Erythroblast (primary cell): ENCODE results near the gene FRMD5.
A peak's percentile ranks its signal among the peaks of the same experiment; 100 is the strongest.
"Not testable (repeated sequence)": the region's sequence is repeated elsewhere in the genome, so short reads cannot be mapped to it uniquely, and the experiment has no call there.

Experiments used
- DNase-seq, 2 experiments: peaks; one replicate each; lab custom pipeline; 2025; lab: John Stamatoyannopoulos, UW
- GATA1 ChIP-seq: IDR thresholded peaks from 2 replicates; pipeline ENCODE4 v1.6.1; 2011; ENCODE audit warnings: low read depth, mild to moderate bottlenecking, control low read depth, low read length, moderate library complexity
- POLR2A ChIP-seq: IDR thresholded peaks from 2 replicates; pipeline ENCODE4 v1.6.1; 2011; ENCODE audit warnings: mild to moderate bottlenecking, low read length

FRMD5 gene

DNA sequence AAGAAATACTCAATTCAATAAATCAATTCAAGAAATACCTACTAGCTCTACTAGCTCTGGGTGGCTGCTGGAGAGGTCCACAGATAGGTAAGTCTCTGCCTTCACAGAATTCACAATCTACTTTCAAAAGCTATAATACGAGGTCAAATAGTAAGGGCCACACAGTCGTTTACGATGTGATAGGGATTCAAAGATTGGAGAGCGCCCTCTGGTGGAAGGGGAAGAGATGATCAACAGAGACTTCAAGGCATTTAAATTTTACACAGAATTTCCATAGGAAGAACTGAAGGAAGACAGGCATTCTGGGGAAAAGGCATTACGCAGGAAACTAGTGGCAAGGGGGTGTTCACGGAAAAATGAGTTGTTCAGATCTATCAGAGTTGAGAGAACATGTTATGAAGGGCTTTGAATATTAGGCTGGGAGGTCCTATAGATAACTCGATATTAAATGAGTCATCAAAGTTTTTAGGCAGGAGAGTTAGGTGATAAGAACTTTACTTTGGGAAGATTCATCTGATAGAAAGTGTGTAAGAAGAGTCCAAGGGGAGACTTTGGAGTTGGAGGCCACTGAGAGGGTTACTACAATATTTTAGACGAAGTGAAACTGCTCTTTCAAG lies 128.8 kb downstream of the FRMD5 start:
- TF ChIP-seq POLR2A, result no peak
- no peak for TF ChIP-seq GATA1
- DNase-seq, result peak; percentile 71 to 86

DNA sequence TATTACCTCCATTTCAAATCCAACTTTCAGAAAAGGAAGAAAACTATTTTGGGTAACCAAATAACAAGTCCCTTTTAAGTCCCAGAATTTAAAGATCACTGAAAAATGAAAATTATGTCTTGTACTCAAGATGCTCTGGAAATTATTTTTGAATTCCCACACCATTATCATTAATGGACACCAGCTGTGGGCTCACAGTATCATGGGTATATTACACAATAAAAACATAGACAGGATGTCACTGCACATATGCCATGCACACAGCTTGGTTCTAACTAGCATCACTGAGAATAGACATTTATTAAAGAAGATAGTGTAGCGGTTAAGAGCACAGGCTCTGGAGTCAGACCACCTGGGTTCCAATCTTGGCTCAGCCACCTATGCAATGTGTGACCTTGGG lies 130.4 kb downstream of the FRMD5 start:
- no peak for DNase-seq
- TF ChIP-seq GATA1 (no peak), POLR2A (no peak)

DNA sequence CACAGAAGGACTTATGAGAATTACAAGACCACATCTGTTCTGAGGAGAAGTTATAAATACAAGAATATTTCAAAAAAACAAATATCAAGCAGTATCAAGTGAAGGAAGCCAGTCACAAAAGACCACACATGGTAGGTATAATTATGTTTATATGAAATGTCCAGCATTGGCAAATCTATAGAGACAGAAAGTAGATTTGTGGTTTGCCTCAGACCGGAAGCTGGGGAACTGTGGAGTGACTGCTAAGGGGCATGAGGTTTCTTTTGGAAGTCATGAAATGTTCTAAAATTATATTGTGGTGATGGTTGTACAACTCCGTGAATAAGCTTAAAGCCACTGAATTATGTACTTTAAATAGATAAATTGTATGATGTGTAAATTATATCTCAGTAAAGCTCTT lies 136.9 kb downstream of the FRMD5 start:
- no peak for TF ChIP-seq GATA1
- TF ChIP-seq POLR2A, result no peak
- no peak for DNase-seq

DNA sequence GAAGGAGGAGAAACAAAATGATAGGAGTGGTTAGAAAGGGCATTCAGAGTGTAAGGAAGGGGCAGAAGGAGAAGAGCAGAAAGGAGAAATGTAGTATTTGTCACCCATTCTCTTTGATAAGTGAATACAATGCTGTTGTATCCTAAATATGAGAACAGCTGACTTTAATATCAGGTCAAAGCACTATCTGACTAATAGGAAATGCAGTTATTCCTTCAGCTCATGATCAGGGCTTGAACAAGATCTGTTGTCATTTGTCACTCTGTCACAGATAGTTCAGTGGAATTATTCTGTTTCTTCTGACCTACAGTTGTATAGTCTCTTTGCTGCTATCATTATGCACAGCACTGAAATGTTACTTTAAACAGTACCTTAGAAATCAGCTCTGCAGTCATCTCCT lies 149.4 kb downstream of the FRMD5 start:
- no peak for TF ChIP-seq GATA1
- no peak for TF ChIP-seq POLR2A
- DNase-seq, result no peak

DNA sequence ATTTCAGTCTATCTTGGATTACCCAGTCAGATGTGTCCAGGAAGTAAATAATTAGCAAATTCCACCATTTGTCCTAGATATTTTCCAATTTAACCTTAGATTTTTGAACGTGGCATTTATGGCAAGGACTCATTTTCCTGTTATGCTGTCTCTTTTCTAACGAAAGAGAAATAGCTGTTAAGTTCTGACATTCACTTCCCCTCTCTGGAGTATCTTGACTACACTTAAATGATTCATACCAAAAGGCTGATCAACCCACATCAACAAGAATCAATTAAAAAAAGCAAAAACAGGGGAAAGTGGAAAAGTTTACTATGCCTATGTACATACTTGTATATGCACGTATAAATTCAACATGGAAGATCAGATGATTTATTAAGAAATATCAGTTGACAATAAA lies 149.9 kb downstream of the FRMD5 start:
- no peak for TF ChIP-seq POLR2A
- TF ChIP-seq GATA1, result no peak
- no peak for DNase-seq

DNA sequence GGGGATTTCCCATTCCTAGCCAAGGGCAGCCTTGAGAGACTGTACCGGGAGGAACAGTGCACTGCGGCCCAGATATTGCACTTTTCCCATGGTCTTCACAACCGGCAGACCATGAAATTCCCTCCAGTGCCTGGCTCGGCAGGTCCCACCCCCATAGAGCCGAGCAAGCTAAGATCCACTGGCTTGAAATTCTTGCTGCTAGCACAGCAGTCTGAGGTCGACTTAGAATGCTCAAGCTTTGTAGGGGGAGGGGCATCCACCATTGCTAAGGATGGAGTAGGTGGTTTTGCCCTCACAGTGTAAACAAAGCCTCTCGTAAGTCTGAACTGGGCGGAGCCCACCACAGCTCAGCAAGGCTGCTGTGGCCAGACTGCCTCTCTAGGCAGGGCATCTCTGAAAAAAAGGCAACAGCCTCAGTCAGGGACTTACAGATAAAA lies 156.3 kb downstream of the FRMD5 start:
- TF ChIP-seq GATA1 (no peak), POLR2A (no peak)
- DNase-seq, result peak; percentile 4 to 69

DNA sequence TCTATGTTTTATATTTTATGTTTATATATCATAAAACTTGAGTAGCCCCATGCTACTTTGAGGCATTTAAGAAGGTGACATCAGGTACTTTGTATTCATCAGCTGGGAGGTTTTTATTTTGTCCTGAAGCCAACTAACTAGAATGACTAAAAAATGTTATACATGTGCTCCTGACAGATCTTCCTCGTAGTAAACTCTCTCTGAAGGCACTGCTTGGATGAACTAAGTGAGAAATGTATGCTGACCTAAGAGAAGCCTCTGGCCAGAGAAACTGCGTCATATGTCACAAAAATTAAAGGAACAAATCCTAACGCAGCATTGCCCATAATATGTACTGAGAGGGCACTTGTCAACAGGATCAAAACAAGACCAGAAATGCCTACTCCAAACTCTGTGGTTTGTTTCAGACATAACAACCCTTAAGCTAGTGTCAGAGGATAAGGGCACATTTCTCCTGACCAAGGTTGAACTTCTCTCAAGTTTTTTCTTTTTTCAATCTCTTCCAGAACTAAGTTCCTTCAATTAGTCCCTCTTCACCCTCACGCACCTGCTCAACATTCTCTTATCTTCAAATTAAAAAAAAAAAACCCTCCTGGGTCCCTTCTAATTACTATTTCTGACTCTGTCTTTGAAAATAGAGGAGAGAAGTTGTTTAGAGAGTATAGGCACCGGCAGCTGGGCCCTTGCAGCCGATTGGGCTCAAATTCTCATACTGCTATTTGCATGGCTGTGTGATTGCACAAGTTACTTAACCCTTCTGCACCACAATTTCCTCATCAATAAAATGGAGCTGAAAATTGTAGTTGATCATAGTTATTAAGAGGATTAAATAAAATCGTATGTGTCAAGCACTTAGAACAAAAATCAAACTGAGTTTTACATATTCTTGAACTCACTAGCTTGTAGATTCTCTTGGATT lies 159.0 kb downstream of the FRMD5 start:
- TF ChIP-seq GATA1 (no peak), POLR2A (no peak)
- DNase-seq, result no peak

DNA sequence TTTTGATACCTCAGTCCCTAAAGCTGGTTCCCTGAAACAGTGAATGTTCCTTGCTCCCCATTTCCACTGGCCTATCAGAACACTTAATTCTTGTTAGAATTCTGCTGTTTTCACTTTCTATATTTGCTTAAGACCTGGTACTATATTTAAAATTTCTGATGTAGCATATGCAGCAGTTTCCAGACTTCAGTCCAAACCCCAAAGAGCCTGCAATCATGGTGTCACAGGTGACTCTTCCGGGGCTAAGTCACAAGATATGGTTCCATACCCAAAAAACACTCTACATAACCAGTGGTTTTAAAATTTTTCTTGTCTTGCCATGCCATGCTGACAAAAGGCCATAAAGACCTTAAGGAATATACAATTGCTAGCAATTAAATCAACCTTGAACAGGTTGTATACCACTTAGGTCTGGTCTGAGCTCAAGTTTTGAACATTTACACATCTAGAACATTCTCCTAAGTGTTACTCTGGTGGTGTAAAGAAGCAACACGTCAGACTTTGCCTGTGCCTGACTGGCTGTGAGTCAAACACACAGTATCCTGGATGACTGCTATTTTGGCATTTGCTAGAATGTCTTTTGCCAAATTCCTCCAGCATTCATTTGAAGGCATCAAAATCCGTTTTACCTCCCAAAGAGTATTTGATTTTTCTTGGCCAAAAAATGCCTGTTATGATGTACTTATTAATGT lies 160.0 kb downstream of the FRMD5 start:
- TF ChIP-seq POLR2A (no peak), GATA1 (no peak)
- DNase-seq, result no peak

DNA sequence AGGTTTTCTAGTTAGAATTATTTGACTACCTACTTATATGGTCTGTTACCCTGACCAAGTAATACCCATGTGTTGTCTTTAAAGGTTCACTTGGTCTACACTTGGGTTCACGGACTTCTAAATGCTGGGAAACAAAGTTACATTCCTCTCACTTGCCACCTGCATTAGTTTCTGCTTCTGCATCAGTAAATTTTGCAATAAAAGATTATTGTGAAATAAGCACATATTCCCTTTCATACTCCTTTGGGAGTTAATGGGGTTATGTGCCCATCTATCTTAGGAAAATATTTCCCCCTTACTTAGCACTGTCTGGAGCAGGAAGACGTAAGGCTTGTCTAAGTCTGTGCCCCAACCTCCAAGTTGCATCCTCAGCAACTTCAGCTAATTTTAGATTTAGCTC lies 160.7 kb downstream of the FRMD5 start:
- TF ChIP-seq GATA1, result no peak
- TF ChIP-seq POLR2A, result no peak
- no peak for DNase-seq

DNA sequence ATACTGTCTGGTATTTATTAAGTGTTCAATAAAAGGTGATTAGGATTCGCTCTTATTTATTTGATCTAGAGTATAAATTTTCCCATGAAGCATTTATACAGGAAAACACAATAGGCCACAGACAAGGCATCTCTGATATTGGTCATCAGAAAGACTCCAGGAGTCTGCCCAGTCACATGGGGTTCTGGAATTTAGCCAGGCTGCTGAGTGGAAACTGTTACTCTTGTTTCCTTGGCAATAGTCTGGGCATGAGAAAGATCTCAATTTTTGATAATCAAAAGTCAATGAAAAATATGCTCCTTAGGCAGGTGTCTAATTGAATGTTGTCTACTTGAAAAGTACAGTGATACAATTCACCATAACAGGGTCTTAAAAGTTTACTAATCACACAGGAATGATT lies 161.2 kb downstream of the FRMD5 start:
- DNase-seq, result peak; percentile 24 to 70

DNA sequence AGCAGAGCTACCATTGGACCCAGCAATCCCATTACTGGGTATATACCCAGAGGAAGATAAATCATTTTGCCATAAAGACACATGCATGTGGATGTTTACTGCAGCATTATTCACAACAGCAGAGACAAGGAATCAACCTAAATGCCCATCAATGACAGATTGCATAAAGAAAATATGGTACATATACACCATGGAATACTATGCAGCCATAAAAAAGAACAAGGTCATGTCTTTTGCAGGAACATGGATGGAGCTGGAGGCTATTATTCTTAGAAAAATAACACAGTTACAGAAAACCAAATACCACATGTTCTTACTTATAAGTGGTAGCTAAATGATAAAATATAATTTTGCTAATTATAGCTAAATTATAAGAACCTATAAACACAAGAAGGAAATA lies 162.3 kb downstream of the FRMD5 start:
- DNase-seq, result not testable (repeated sequence)

More for the DNA sequence above, 161.2 kb downstream of the FRMD5 start:
- TF ChIP-seq GATA1, result no peak
- TF ChIP-seq POLR2A, result no peak

DNA sequence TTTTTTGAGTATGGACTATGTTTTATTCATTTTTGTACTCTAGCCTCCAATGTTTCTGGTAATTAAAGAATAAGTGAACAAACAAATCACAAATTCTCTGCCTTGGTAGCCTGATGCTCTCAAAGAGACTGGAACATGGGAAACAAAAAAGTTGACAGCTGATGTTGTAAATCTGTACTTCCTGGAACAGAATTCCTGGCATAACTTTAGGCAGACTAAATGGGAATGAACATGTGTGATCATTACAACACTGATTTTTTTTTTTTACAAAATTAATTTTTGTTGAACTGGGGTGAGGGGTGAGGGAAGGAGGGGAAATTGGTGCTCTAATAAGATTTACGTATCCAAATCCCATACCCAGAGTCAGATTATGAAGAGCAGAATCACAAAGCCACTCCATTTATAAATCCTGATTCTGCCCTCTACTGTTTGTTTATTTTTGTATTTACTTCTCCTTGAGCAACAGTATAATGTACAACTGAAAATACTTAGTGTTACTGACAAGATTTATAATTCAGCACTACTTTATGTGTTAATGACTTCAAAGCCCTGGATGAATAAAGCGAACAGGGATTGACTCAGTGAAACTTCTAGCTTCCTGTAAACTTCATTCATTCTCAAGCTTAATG lies 165.0 kb downstream of the FRMD5 start:
- TF ChIP-seq POLR2A, result no peak
- TF ChIP-seq GATA1, result no peak
- no peak for DNase-seq

DNA sequence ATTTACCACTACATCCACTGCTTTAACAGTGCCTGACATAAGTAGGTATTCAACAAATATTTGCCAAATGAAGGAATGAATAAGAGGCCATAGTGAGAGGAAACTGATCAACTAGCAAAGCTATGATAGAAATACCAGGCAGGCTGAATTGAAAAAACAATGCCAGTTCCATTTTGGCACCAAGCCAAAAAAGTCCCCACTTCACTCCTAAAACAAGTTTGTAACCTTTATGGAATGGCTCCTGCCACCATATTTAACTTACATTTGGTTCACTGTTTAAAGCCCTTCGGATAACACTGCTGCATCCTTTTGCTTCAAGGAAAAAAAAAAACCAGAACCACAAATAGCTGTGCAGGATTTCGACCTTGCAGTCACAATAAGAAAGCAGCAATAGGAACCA lies 166.1 kb downstream of the FRMD5 start:
- DNase-seq, result peak in 1 of 2 experiments; percentile 9
- TF ChIP-seq GATA1 (no peak), POLR2A (no peak)
